ENCODE measurements around the gene MSMP. TPM values are rescaled to one million over a fixed set of nuclear protein-coding genes. Genes with fewer than 3 reads are reported as not detected.
A peak's percentile ranks its signal among the peaks of the same experiment; 100 is the strongest.

Gene MSMP
- total and polyA plus RNA-seq, 12 donors: 0.19 to 0.60 TPM; not detected in 10

DNA sequence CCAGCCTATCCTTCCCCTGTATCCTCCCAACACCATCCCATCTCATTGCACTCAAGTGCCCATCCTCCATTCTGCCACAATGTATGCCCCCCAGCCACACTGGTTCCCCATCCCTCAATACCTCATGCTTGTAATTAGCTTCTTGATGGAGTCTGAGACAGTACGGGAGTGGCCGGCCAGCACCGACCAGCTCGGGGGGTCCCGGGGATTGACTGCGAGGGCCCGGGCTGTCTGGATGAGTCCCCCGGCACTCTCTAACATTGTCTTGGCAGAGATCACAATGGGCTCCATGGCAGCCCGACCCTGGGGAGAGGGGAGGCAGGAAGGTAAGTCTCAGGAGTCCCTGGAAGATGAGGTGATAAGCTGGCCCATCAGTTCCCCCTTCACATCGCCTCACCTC, 47.1 kb downstream of the MSMP start:
- intact Hi-C loops (cut with DNase I): no loop called here
- Histone ChIP-seq H3K36me3 (peaks cover 19 to 100% (median 96%) of the 10 kb centered on the region in 9 donors), H3K9me3 (no peaks in the 10 kb centered on the region), H3K27me3 (no peaks in the 10 kb centered on the region), H3K4me3 (no peak overlapping the region), H3K27ac (no peak overlapping the region), H3K4me1 (peaks cover 0 to 10% (median 0%) of the 10 kb centered on the region in 9 donors)
- ATAC-seq (no peak), DNase-seq (no peak)
- 88 to 94% methylated on average over 10 of the region's 10 CpGs for WGBS, 2 donors
- TF ChIP-seq, protein P1, sequence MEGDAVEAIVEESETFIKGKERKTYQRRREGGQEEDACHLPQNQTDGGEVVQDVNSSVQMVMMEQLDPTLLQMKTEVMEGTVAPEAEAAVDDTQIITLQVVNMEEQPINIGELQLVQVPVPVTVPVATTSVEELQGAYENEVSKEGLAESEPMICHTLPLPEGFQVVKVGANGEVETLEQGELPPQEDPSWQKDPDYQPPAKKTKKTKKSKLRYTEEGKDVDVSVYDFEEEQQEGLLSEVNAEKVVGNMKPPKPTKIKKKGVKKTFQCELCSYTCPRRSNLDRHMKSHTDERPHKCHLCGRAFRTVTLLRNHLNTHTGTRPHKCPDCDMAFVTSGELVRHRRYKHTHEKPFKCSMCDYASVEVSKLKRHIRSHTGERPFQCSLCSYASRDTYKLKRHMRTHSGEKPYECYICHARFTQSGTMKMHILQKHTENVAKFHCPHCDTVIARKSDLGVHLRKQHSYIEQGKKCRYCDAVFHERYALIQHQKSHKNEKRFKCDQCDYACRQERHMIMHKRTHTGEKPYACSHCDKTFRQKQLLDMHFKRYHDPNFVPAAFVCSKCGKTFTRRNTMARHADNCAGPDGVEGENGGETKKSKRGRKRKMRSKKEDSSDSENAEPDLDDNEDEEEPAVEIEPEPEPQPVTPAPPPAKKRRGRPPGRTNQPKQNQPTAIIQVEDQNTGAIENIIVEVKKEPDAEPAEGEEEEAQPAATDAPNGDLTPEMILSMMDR (IDR thresholded peaks at IDR 0.05): no peak

DNA sequence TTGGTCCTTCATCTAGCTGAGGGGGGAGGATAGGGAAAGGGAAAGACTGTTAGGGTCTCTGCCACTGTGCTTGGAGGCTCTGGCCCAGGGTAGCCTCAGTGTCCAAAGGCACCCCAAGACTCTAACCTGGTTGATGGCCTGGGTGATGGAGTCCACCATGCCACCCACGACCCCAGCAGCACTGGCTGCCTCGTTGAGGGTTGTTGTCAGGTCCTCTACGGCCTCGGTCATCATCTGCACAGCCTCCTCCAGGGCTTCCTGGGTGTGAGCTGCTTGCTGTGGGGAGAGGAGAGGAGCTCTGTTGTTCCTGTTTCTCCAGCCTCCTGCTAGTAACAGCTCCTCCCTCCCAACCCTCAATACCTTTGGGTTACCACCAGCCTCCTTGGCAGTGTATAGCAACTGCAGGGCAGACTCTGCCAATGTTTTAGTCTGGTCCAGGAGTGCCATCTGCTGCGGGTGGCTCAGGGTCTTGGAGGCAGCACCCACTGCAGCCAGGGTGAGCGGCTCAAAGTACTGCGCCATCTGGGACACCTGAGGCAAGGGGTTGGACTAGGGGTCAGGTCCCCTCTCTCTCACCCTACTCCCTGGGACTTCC, 48.1 kb downstream of the MSMP start:
- Histone ChIP-seq H3K4me1 (peaks cover 0 to 13% (median 0%) of the 10 kb centered on the region in 9 donors), H3K27me3 (no peaks in the 10 kb centered on the region), H3K27ac (no peak overlapping the region), H3K9me3 (no peaks in the 10 kb centered on the region), H3K36me3 (peaks cover 19 to 100% (median 96%) of the 10 kb centered on the region in 9 donors), H3K4me3 (no peak overlapping the region)
- TF ChIP-seq, protein P1 (IDR thresholded peaks at IDR 0.05): no peak
- ATAC-seq (no peak), DNase-seq (no peak)
- intact Hi-C loops (cut with DNase I): no loop called here
- 89 to 97% methylated on average over 7 of the region's 7 CpGs for WGBS, 2 donors

DNA sequence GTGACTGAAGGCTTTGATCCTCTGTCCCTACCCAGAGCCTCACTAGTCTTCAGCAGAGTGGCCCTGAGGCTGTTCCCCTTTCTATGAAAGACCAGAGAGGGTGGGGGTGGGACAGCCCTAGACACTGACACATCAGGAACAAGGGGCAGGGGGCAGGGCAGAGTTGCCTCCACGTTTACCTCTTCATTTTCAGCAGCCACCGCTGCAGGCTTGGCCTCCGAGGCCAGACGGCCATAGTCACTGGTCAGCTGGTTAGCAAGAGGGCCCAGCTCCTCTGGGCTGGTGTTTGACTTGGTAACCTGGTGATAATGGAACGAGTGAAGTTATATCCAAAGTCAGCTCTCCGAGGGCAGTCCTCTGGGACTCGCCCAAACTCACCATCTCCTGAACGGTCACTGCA, 48.7 kb downstream of the MSMP start:
- H3K27ac ChIP-seq: peak overlapping the region in 2 of 10 donors; percentile 9 to 44

DNA sequence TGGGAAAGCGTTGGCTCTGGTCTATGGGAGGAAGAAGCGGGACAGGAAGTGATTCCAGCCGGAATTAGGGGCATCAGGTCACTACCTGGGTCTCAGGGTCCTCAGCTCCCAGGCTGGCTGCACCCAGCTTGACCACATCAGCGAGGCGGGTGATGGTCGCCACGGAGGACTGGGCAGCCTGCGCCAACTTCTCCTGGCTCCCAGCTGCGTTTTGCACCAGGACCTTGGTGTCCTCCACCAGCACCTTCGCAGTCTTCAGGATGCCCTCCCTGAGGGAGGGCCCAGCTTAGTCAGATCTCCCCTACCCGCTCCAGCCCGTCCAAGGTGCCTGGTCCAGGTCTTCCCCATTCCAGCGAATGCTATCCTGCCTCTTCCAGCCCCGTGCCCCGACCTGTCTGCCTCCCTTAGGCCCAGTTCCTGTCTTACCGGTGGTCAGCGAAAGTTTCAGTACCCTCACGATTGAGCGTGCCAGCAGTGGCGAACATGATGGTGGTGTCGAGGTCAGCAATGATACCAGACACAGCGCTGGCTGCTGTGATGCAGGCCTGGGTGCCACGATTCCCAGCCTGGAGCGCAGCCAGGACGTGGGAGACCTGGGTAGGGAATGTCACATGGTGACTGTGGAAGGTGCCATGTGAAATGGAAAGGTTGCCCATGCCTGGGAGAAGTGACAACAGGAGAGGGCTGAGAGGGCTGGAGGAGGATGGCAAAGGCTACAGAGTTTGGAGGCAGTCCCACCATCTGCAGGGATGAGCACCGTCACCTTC, 50.0 kb downstream of the MSMP start:
- TF ChIP-seq, protein P1 (IDR thresholded peaks at IDR 0.05): no peak
- Histone ChIP-seq H3K4me3 (no peak overlapping the region), H3K9me3 (no peaks in the 10 kb centered on the region), H3K36me3 (peaks cover 20 to 100% (median 100%) of the 10 kb centered on the region in 9 donors), H3K4me1 (peaks cover 0 to 23% (median 5%) of the 10 kb centered on the region in 9 donors), H3K27ac (peak overlapping the region in 1 of 10 donors; percentile 44), H3K27me3 (no peaks in the 10 kb centered on the region)
- 88 to 90% methylated on average over 26 of the region's 26 CpGs for WGBS, 2 donors
- DNase-seq (peak; percentile 38 to 59), ATAC-seq (peak in 7 of 8 donors; percentile 21 to 68 (median 58))
- intact Hi-C loops (cut with DNase I): no loop called here

More for the DNA sequence above, 48.7 kb downstream of the MSMP start:
- Histone ChIP-seq H3K9me3 (no peaks in the 10 kb centered on the region), H3K4me3 (no peak overlapping the region), H3K4me1 (peaks cover 0 to 19% (median 5%) of the 10 kb centered on the region in 9 donors), H3K27me3 (no peaks in the 10 kb centered on the region), H3K36me3 (peaks cover 16 to 100% (median 96%) of the 10 kb centered on the region in 9 donors)
- TF ChIP-seq, protein P1 (IDR thresholded peaks at IDR 0.05): no peak
- 78 to 82% methylated on average over 8 of the region's 8 CpGs for WGBS, 2 donors
- no peak for ATAC-seq
- intact Hi-C loops (cut with DNase I): no loop called here
- no peak for DNase-seq

Small RNAs within 50 kb of the gene (microRNA-seq; reads per million reads assigned to microRNA genes)
- gene MIR6852 (0 reads per million in 2 donors), gene MIR6853 (0 to 0.60 reads per million in 2 donors)

Other genes with a start within 250 kb of the MSMP start
- 10 to 100 TPM; 18.0 to 33.1 (median 22.7) TPM for gene TESK1, start 149.0 kb downstream of the MSMP start, total RNA-seq
- 10 to 100 TPM; 36.4 to 38.8 TPM for gene TESK1, start 149.0 kb downstream of the MSMP start, polyA plus RNA-seq
- 1 to 10 TPM in 4 of 10 donors, under 1 TPM in 5, not detected in 1; 0.51 to 6.8 (median 0.54) TPM for gene CD72, start 135.9 kb downstream of the MSMP start, total RNA-seq
- gene CD72, start 135.9 kb downstream of the MSMP start, polyA plus RNA-seq: under 1 TPM; 0.43 to 0.73 TPM
- gene SIT1, start 103.3 kb downstream of the MSMP start, total RNA-seq: 1 to 10 TPM in 1 of 10 donors, under 1 TPM in 5, not detected in 4; 0.19 to 3.6 (median 0.33) TPM
- gene SIT1, start 103.3 kb downstream of the MSMP start, polyA plus RNA-seq: under 1 TPM in 1 of 2 donors, not detected in 1; 0.25 TPM
- gene RMRP, start 96.3 kb downstream of the MSMP start, total RNA-seq: over 10,000 TPM in 3 of 10 donors, 1,000 to 10,000 TPM in 7; 3,879 to 14,997 (median 5,788) TPM
- gene RMRP, start 96.3 kb downstream of the MSMP start, polyA plus RNA-seq: 100 to 1,000 TPM in 1 of 2 donors, 10 to 100 TPM in 1; 14.9 to 476 TPM
- gene CCDC107, start 96.0 kb downstream of the MSMP start, total RNA-seq: 10 to 100 TPM; 37.9 to 54.0 (median 43.9) TPM
- 100 to 1,000 TPM in 1 of 2 donors, 10 to 100 TPM in 1; 95.3 to 210 TPM for gene CCDC107, start 96.0 kb downstream of the MSMP start, polyA plus RNA-seq
- under 1 TPM in 8 of 10 donors, not detected in 2; 0.09 to 0.85 (median 0.30) TPM for gene ARHGEF39, start 89.1 kb downstream of the MSMP start, total RNA-seq
- gene ARHGEF39, start 89.1 kb downstream of the MSMP start, polyA plus RNA-seq: 1 to 10 TPM in 1 of 2 donors, under 1 TPM in 1; 0.35 to 1.3 TPM
- 10 to 100 TPM in 1 of 10 donors, 1 to 10 TPM in 1, under 1 TPM in 3, not detected in 5; 0.20 to 13.2 (median 0.24) TPM for gene CA9, start 80.3 kb downstream of the MSMP start, total RNA-seq
- gene CA9, start 80.3 kb downstream of the MSMP start, polyA plus RNA-seq: 1 to 10 TPM in 1 of 2 donors, not detected in 1; 1.0 TPM
- 100 to 1,000 TPM; 548 to 922 (median 784) TPM for gene TPM2, start 64.4 kb downstream of the MSMP start, total RNA-seq
- 1,000 to 10,000 TPM in 1 of 2 donors, 100 to 1,000 TPM in 1; 597 to 1,940 TPM for gene TPM2, start 64.4 kb downstream of the MSMP start, polyA plus RNA-seq
- 100 to 1,000 TPM; 206 to 323 (median 238) TPM for gene TLN1, start 22.1 kb downstream of the MSMP start, total RNA-seq
- 100 to 1,000 TPM in 1 of 2 donors, 10 to 100 TPM in 1; 99.6 to 247 TPM for gene TLN1, start 22.1 kb downstream of the MSMP start, polyA plus RNA-seq
- 10 to 100 TPM; 16.2 to 29.5 (median 20.2) TPM for gene CREB3, start 21.6 kb downstream of the MSMP start, total RNA-seq
- 10 to 100 TPM; 24.4 to 39.1 TPM for gene CREB3, start 21.6 kb downstream of the MSMP start, polyA plus RNA-seq
- gene GBA2, start 5.0 kb downstream of the MSMP start, total RNA-seq: 100 to 1,000 TPM in 1 of 10 donors, 10 to 100 TPM in 9; 47.4 to 101 (median 74.7) TPM
- gene GBA2, start 5.0 kb downstream of the MSMP start, polyA plus RNA-seq: 100 to 1,000 TPM in 1 of 2 donors, 10 to 100 TPM in 1; 81.9 to 102 TPM
- 10 to 100 TPM; 31.1 to 39.4 (median 34.0) TPM for gene RGP1, start 5.0 kb downstream of the MSMP start, total RNA-seq
- gene RGP1, start 5.0 kb downstream of the MSMP start, polyA plus RNA-seq: 1 to 10 TPM; 8.2 to 9.3 TPM
- gene NPR2, start 37.3 kb upstream of the MSMP start, total RNA-seq: 10 to 100 TPM; 18.9 to 26.4 (median 20.8) TPM
- 10 to 100 TPM; 13.5 to 25.5 TPM for gene NPR2, start 37.3 kb upstream of the MSMP start, polyA plus RNA-seq
- gene SPAG8, start 58.0 kb upstream of the MSMP start, total RNA-seq: 1 to 10 TPM in 9 of 10 donors, under 1 TPM in 1; 0.86 to 4.2 (median 2.9) TPM
- gene SPAG8, start 58.0 kb upstream of the MSMP start, polyA plus RNA-seq: 1 to 10 TPM in 1 of 2 donors, under 1 TPM in 1; 0.84 to 6.0 TPM
- gene HINT2, start 60.8 kb upstream of the MSMP start, total RNA-seq: 10 to 100 TPM; 56.8 to 83.1 (median 76.7) TPM
- gene HINT2, start 60.8 kb upstream of the MSMP start, polyA plus RNA-seq: 100 to 1,000 TPM in 1 of 2 donors, 10 to 100 TPM in 1; 69.9 to 120 TPM
- not detected for gene FAM221B, start 74.5 kb upstream of the MSMP start, total RNA-seq
- not detected for gene FAM221B, start 74.5 kb upstream of the MSMP start, polyA plus RNA-seq
- gene TMEM8B, start 75.0 kb upstream of the MSMP start, total RNA-seq: 10 to 100 TPM; 13.6 to 22.9 (median 20.5) TPM
- gene TMEM8B, start 75.0 kb upstream of the MSMP start, polyA plus RNA-seq: 1 to 10 TPM; 6.7 to 8.0 TPM
- not detected for gene OR13J1, start 116.1 kb upstream of the MSMP start, total RNA-seq
- gene OR13J1, start 116.1 kb upstream of the MSMP start, polyA plus RNA-seq: not detected
- gene HRCT1, start 151.9 kb upstream of the MSMP start, total RNA-seq: 1 to 10 TPM; 1.5 to 6.1 (median 2.2) TPM
- gene HRCT1, start 151.9 kb upstream of the MSMP start, polyA plus RNA-seq: 10 to 100 TPM in 1 of 2 donors, 1 to 10 TPM in 1; 7.2 to 13.9 TPM
- gene SPAAR, start 155.2 kb upstream of the MSMP start, total RNA-seq: 10 to 100 TPM in 2 of 10 donors, 1 to 10 TPM in 8; 2.8 to 14.4 (median 5.0) TPM
- 10 to 100 TPM in 1 of 2 donors, 1 to 10 TPM in 1; 7.4 to 20.8 TPM for gene SPAAR, start 155.2 kb upstream of the MSMP start, polyA plus RNA-seq
- not detected for gene OR2S2, start 203.9 kb upstream of the MSMP start, total RNA-seq
- not detected for gene OR2S2, start 203.9 kb upstream of the MSMP start, polyA plus RNA-seq